H9 (cell line): ENCODE measurements around the gene SIPA1L3. TPM values are rescaled to one million over a fixed set of nuclear protein-coding genes. Genes with fewer than 3 reads are reported as not detected.

Experiments used
- DNase-seq: peaks from one replicate; pipeline ENCODE4 v3.0.0-alpha.2; 2017
- H2AFZ ChIP-seq: one replicate; pipeline ENCODE4 v1.6.1; 2013; ENCODE audit warnings: mild to moderate bottlenecking, low read length, control low read depth, moderate library complexity
- H2AK5ac ChIP-seq: 2 replicates; pipeline ENCODE4 v1.6.1; 2013; ENCODE audit warnings: low read length, control low read depth, mixed read lengths; ENCODE audit not compliant: insufficient read length
- H2BK120ac ChIP-seq: one replicate; pipeline ENCODE4 v1.6.1; 2013; ENCODE audit warnings: low read depth, mild to moderate bottlenecking, low read length, control low read depth, inconsistent platforms; ENCODE audit not compliant: poor library complexity, severe bottlenecking
- H2BK12ac ChIP-seq: 2 replicates; pipeline ENCODE4 v1.6.1; 2013; ENCODE audit warnings: low read length, control low read depth, mixed read lengths, low read depth; ENCODE audit not compliant: insufficient read length
- H2BK15ac ChIP-seq: 2 replicates; pipeline ENCODE4 v1.6.1; 2013; ENCODE audit warnings: low read depth, low read length, control low read depth
- H2BK20ac ChIP-seq: one replicate; pipeline ENCODE4 v1.6.1; 2013; ENCODE audit warnings: low read depth, mild to moderate bottlenecking, low read length, control low read depth, inconsistent platforms; ENCODE audit not compliant: poor library complexity, severe bottlenecking
- H2BK5ac ChIP-seq: 2 replicates; pipeline ENCODE4 v1.6.1; 2013; ENCODE audit warnings: low read length, control low read depth, mixed read lengths; ENCODE audit not compliant: insufficient read length
- H3K14ac ChIP-seq: 2 replicates; pipeline ENCODE4 v1.6.1; 2013; ENCODE audit warnings: low read length, control low read depth; ENCODE audit not compliant: insufficient read depth
- H3K18ac ChIP-seq: 2 replicates; pipeline ENCODE4 v1.6.1; 2013; ENCODE audit warnings: low read depth, mild to moderate bottlenecking, mixed read lengths, low read length, control low read depth; ENCODE audit not compliant: insufficient read length
- H3K23ac ChIP-seq: 2 replicates; pipeline ENCODE4 v1.6.1; 2013; ENCODE audit warnings: low read length, control low read depth, mixed read lengths, low read depth; ENCODE audit not compliant: insufficient read length
- H3K23me2 ChIP-seq: 2 replicates; pipeline ENCODE4 v1.6.1; 2013; ENCODE audit warnings: low read depth, mild to moderate bottlenecking, mixed read lengths, low read length, control low read depth; ENCODE audit not compliant: insufficient read length, poor library complexity, severe bottlenecking
- H3K27ac ChIP-seq: 2 replicates; pipeline ENCODE4 v1.5.1; 2013; ENCODE audit warnings: low read length, control low read depth, mixed read lengths, low read depth; ENCODE audit not compliant: insufficient read length
- H3K27me3 ChIP-seq: 2 replicates; pipeline ENCODE4 v1.6.1; 2013; ENCODE audit warnings: low read length, control low read depth, inconsistent platforms; ENCODE audit not compliant: insufficient read depth
- H3K4ac ChIP-seq: 2 replicates; pipeline ENCODE4 v1.6.1; 2013; ENCODE audit warnings: low read depth, mild to moderate bottlenecking, control low read depth, inconsistent platforms, low read length, moderate library complexity
- H3K4me1 ChIP-seq: 2 replicates; pipeline ENCODE4 v1.6.1; 2013; ENCODE audit warnings: low read length, control low read depth, inconsistent platforms; ENCODE audit not compliant: insufficient read depth
- H3K4me2 ChIP-seq: 2 replicates; pipeline ENCODE4 v1.6.1; 2013; ENCODE audit warnings: low read length, control low read depth, mixed read lengths; ENCODE audit not compliant: insufficient read length, insufficient read depth
- H3K56ac ChIP-seq: 2 replicates; pipeline ENCODE4 v1.6.1; 2013; ENCODE audit warnings: low read depth, mild to moderate bottlenecking, mixed read lengths, low read length, control low read depth; ENCODE audit not compliant: insufficient read length
- H3K79me1 ChIP-seq: 2 replicates; pipeline ENCODE4 v1.6.1; 2013; ENCODE audit warnings: low read depth, mild to moderate bottlenecking, moderate library complexity, low read length, control low read depth, inconsistent platforms; ENCODE audit not compliant: insufficient read depth, poor library complexity, severe bottlenecking
- H3K79me2 ChIP-seq: 2 replicates; pipeline ENCODE4 v1.6.1; 2013; ENCODE audit warnings: low read length, control low read depth, inconsistent platforms; ENCODE audit not compliant: insufficient read depth
- H3K9ac ChIP-seq: 2 replicates; pipeline ENCODE4 v1.6.1; 2013; ENCODE audit warnings: low read length, control low read depth, mixed read lengths; ENCODE audit not compliant: insufficient read length; ENCODE audit errors: extremely low read depth
- H3K9me3 ChIP-seq: one replicate; pipeline ENCODE4 v1.6.1; 2013; ENCODE audit warnings: low read depth, low read length, inconsistent platforms; ENCODE audit not compliant: control insufficient read depth
- H3T11ph ChIP-seq: one replicate; pipeline ENCODE4 v1.6.1; 2013; ENCODE audit warnings: mild to moderate bottlenecking, low read length, control low read depth, inconsistent platforms
- H4K20me1 ChIP-seq: one replicate; pipeline ENCODE4 v1.6.1; 2013; ENCODE audit not compliant: control insufficient read depth, insufficient read length, insufficient read depth
- H4K5ac ChIP-seq: 2 replicates; pipeline ENCODE4 v1.6.1; 2013; ENCODE audit warnings: low read depth, mild to moderate bottlenecking, mixed read lengths, low read length, control low read depth; ENCODE audit not compliant: insufficient read length
- H4K8ac ChIP-seq: replicated peaks from 2 replicates; pipeline ENCODE4 v1.6.1; 2013; ENCODE audit warnings: low read length, control low read depth, mixed read lengths, low read depth; ENCODE audit not compliant: insufficient read length
- H4K91ac ChIP-seq: 2 replicates; pipeline ENCODE4 v1.6.1; 2013; ENCODE audit warnings: low read depth, mild to moderate bottlenecking, moderate library complexity, mixed read lengths, low read length, control low read depth; ENCODE audit not compliant: insufficient read length
- H3K27ac Mint-ChIP-seq, 3 experiments: 2 replicates in 2 of 3; 3 replicates in 1 of 3; pipeline ENCODE4 v1.8.0; 2020 to 2021; ENCODE audit warnings: mixed read lengths in 3 of 3, mild to moderate bottlenecking in 1 of 3, moderate library complexity in 1 of 3
- H3K27me3 Mint-ChIP-seq: 2 replicates; pipeline ENCODE4 v1.8.0; 2021; ENCODE audit warnings: low read depth, mild to moderate bottlenecking, moderate library complexity, mixed read lengths
- H3K36me3 Mint-ChIP-seq, 3 experiments: 2 replicates in 2 of 3; 3 replicates in 1 of 3; pipeline ENCODE4 v1.8.0; 2020 to 2021; ENCODE audit warnings: low read depth in 3 of 3, mixed read lengths in 3 of 3; ENCODE audit not compliant: insufficient read depth in 1 of 3
- H3K4me1 Mint-ChIP-seq, 2 experiments: 2 replicates each; pipeline ENCODE4 v1.8.0; 2020; ENCODE audit warnings: mixed read lengths in 2 of 2
- H3K4me3 Mint-ChIP-seq, 2 experiments: 2 replicates in 1 of 2; 3 replicates in 1 of 2; pipeline ENCODE4 v1.8.0; 2020 to 2021; ENCODE audit warnings: mild to moderate bottlenecking in 2 of 2, mixed read lengths in 2 of 2, moderate library complexity in 1 of 2
- H3K9me3 Mint-ChIP-seq, 2 experiments: 2 replicates in 1 of 2; 3 replicates in 1 of 2; pipeline ENCODE4 v1.8.0; 2020; ENCODE audit warnings: mild to moderate bottlenecking in 2 of 2, mixed read lengths in 2 of 2, moderate library complexity in 1 of 2
- WGBS: extraction: QIAGEN DNeasy Blood & Tissue Kit; methylation state at CpG from one replicate; pipeline ENCODE4 v1.1.7; 2013; ENCODE audit warnings: missing lambda C conversion rate, low lambda C conversion rate, mixed read lengths; ENCODE audit not compliant: insufficient read length; ENCODE audit errors: extremely low coverage; 5-methylcytosine and 5-hydroxymethylcytosine counted together
- total RNA-seq: library from RNA; stranded (reverse); gene quantifications from 2 replicates; pipeline ENCODE4 v1.2.1, GENCODE V29; 2021
- TF ChIP-seq, protein P1 (sequence below): fragments of 200-600 bp; sonication (generic); conservative IDR thresholded peaks from 3 replicates; pipeline ENCODE4 v1.8.0; 2021; ENCODE audit warnings: antibody characterized with exemption, mild to moderate bottlenecking

SIPA1L3 gene
- total RNA-seq, 1 experiment from 2014 or later, result 40.1 TPM

DNA sequence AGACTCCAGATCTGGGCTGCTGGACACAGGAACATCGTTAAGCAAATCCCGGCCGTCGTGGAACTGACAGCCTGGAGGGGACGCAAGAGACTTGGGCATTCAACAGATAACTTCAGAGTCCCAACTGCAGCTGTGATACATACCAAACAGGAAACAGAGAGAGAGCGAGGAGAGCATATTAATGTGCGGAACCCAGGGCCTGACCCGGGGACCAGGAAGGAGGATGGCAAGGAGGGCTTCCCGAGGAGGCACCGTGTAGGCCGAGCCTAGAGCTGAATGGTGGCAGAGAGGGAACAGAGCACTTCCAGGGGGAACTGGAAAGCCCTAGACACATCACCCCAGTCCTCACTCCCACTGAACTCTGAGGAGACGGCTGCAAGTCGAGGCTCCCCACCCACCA lies 68.1 kb downstream of the SIPA1L3 start:
- Mint-ChIP-seq H3K4me1 (peaks cover 12% of the 10 kb centered on the region in 2 experiments), H3K27me3 (no peaks in the 10 kb centered on the region), H3K27ac (peak overlapping the region in 2 of 3 experiments; percentile 12 to 61; a peak in 2 of 7 replicates), H3K9me3 (peaks cover 17 to 19% of the 10 kb centered on the region in 2 experiments), H3K36me3 (peaks cover 20 to 23% (median 23%) of the 10 kb centered on the region in 3 experiments), H3K4me3 (no peak overlapping the region)
- H2BK20ac ChIP-seq, result no peak overlapping the region
- no CpG with 5 or more reads among the region's 13 CpGs for WGBS
- H3K4me2 ChIP-seq, result no peak overlapping the region
- no peak overlapping the region for H3K9ac ChIP-seq
- no peak overlapping the region for H2AFZ ChIP-seq
- no peak overlapping the region for H3T11ph ChIP-seq
- H3K23ac ChIP-seq, result no peak overlapping the region
- no peak overlapping the region for H2BK120ac ChIP-seq
- H4K5ac ChIP-seq, result no peak overlapping the region
- H3K79me2 ChIP-seq, result peaks cover 5% of the 10 kb centered on the region; the same call in 1 of the 2 replicates
- TF ChIP-seq, protein P1, sequence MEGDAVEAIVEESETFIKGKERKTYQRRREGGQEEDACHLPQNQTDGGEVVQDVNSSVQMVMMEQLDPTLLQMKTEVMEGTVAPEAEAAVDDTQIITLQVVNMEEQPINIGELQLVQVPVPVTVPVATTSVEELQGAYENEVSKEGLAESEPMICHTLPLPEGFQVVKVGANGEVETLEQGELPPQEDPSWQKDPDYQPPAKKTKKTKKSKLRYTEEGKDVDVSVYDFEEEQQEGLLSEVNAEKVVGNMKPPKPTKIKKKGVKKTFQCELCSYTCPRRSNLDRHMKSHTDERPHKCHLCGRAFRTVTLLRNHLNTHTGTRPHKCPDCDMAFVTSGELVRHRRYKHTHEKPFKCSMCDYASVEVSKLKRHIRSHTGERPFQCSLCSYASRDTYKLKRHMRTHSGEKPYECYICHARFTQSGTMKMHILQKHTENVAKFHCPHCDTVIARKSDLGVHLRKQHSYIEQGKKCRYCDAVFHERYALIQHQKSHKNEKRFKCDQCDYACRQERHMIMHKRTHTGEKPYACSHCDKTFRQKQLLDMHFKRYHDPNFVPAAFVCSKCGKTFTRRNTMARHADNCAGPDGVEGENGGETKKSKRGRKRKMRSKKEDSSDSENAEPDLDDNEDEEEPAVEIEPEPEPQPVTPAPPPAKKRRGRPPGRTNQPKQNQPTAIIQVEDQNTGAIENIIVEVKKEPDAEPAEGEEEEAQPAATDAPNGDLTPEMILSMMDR, result no peak
- H3K23me2 ChIP-seq, result no peaks in the 10 kb centered on the region
- H2BK15ac ChIP-seq, result no peak overlapping the region
- H3K18ac ChIP-seq, result no peak overlapping the region
- H3K14ac ChIP-seq, result no peak overlapping the region
- H2BK5ac ChIP-seq, result no peak overlapping the region
- no peak overlapping the region for H4K91ac ChIP-seq
- no peaks in the 10 kb centered on the region for H3K4me1 ChIP-seq
- H3K9me3 ChIP-seq, result no peaks in the 10 kb centered on the region
- H3K4ac ChIP-seq, result no peak overlapping the region
- no peaks in the 10 kb centered on the region for H4K20me1 ChIP-seq
- H3K79me1 ChIP-seq, result peaks cover 7% of the 10 kb centered on the region
- DNase-seq, result no peak
- H2BK12ac ChIP-seq, result no peak overlapping the region
- no peak overlapping the region for H3K56ac ChIP-seq
- no peaks in the 10 kb centered on the region for H3K27me3 ChIP-seq
- no peak overlapping the region for H2AK5ac ChIP-seq
- H3K27ac ChIP-seq, result no peak overlapping the region
- H4K8ac ChIP-seq, result no peak overlapping the region
